Head of caudate nucleus (tissue), 42 donors: ENCODE data around the gene SBK1.
"Not testable (repeated sequence)": the region's sequence is repeated elsewhere in the genome, so short reads cannot be mapped to it uniquely, and the experiment has no call there.

Experiments used
- DNase-seq, 42 donors: peaks; one replicate each; pipeline versions ENCODE4 v3.0.0 to v3.0.0-alpha.2; 2020 to 2021; ENCODE audit warnings: mixed read lengths in 7 of 42
- intact Hi-C: fragments of 100-400 bp; cut with DNase I; formaldehyde crosslinking; loops from one replicate; pipeline ENCODE4 v1.15.0; 2022

Gene SBK1

GRCh38 chr16:28321700-28322411 lies 29.5 kb downstream of the SBK1 start:
- peak in 24 of 42 donors; percentile 9 to 57 (median 35) for DNase-seq

GRCh38 chr16:28324235-28324886 lies 32.0 kb downstream of the SBK1 start:
- peak in 2 of 42 donors; percentile 1 to 17 for DNase-seq
- intact Hi-C loops, result no loop called here

More at GRCh38 chr16:28321700-28322411, 29.5 kb downstream of the SBK1 start:
- intact Hi-C loops, result no loop called here

- peak in 3 of 42 donors; percentile 0 to 2 (median 1) for DNase-seq
- intact Hi-C loops, result no loop called here
Observed at GRCh38 chr16:28324887-28325279, 32.6 kb downstream of the SBK1 start.

- peak in 41 of 42 donors; percentile 27 to 82 (median 60) for DNase-seq
- intact Hi-C loops, result no loop called here
Observed at GRCh38 chr16:28326881-28327610, 34.7 kb downstream of the SBK1 start.

- intact Hi-C loops, result not testable (repeated sequence)
- DNase-seq, result peak in 41 of 42 donors; percentile 12 to 82 (median 60)
Observed at GRCh38 chr16:28330232-28330631, 37.9 kb downstream of the SBK1 start.

- intact Hi-C loops, result not testable (repeated sequence)
- DNase-seq, result peak in 2 of 42 donors; percentile 1 to 3
Observed at GRCh38 chr16:28330981-28331380, 38.7 kb downstream of the SBK1 start.

- DNase-seq, intact Hi-C loops: not testable (repeated sequence)
Observed at GRCh38 chr16:28332632-28333031, 40.3 kb downstream of the SBK1 start.

- intact Hi-C loops, result not testable (repeated sequence)
- DNase-seq, result peak in 1 of 42 donors; percentile 2
Observed at GRCh38 chr16:28335678-28336077, 43.4 kb downstream of the SBK1 start.

- intact Hi-C loops, result not testable (repeated sequence)
Observed at GRCh38 chr16:28336940-28337710, 44.8 kb downstream of the SBK1 start.

GRCh38 chr16:28338230-28338629 lies 45.9 kb downstream of the SBK1 start:
- intact Hi-C loops, result not testable (repeated sequence)
- peak in 1 of 42 donors; percentile 1 for DNase-seq

More at GRCh38 chr16:28336940-28337710, 44.8 kb downstream of the SBK1 start:
- peak in 1 of 42 donors; percentile 3 for DNase-seq

GRCh38 chr16:28362600-28362999 lies 70.3 kb downstream of the SBK1 start:
- intact Hi-C loops, DNase-seq: not testable (repeated sequence)

- DNase-seq, intact Hi-C loops: not testable (repeated sequence)
Observed at GRCh38 chr16:28363408-28363807, 71.1 kb downstream of the SBK1 start, which contains the start of gene NPIPB6. NPIPB6 (minus strand) TSS chr16:28363508; CDS start chr16:28362822, 686 bp downstream.

- intact Hi-C loops, result not testable (repeated sequence)
- peak in 4 of 42 donors; percentile 1 to 36 (median 11) for DNase-seq
Observed at GRCh38 chr16:28364268-28365173, 72.2 kb downstream of the SBK1 start.

- intact Hi-C loops, result not testable (repeated sequence)
Observed at GRCh38 chr16:28367926-28368325, 75.6 kb downstream of the SBK1 start.

More at GRCh38 chr16:28367926-28368325, 75.6 kb downstream of the SBK1 start:
- DNase-seq, result peak in 1 of 42 donors; percentile 6
